NCI-H1105 (cell line): Measurements from ENCODE around the gene TADA3.
"Not testable (repeated sequence)": the region's sequence is repeated elsewhere in the genome, so short reads cannot be mapped to it uniquely, and the experiment has no call there.

Experiments
- DNase-seq: peaks from one replicate; lab custom pipeline; 2025; lab: John Stamatoyannopoulos, UW

TADA3 gene

GRCh38 chr3:9783954-9784353 lies 8.3 kb downstream of the TADA3 start:
- no peak for DNase-seq

GRCh38 chr3:9782770-9783169 lies 9.5 kb downstream of the TADA3 start:
- no peak for DNase-seq

- DNase-seq: no peak
Observed at GRCh38 chr3:9781978-9782603, 10.2 kb downstream of the TADA3 start.

- no peak for DNase-seq
Observed at GRCh38 chr3:9781551-9781950, 10.7 kb downstream of the TADA3 start.

GRCh38 chr3:9780910-9781309 lies 11.4 kb downstream of the TADA3 start:
- no peak for DNase-seq

- DNase-seq: no peak
Observed at GRCh38 chr3:9780458-9780812, 11.8 kb downstream of the TADA3 start.

- DNase-seq: no peak
Observed at GRCh38 chr3:9779721-9780457, 12.4 kb downstream of the TADA3 start.

- no peak for DNase-seq
Observed at GRCh38 chr3:9779075-9779593, 13.1 kb downstream of the TADA3 start.

GRCh38 chr3:9778143-9779074 lies 13.9 kb downstream of the TADA3 start:
- DNase-seq: no peak

- DNase-seq: no peak
Observed at GRCh38 chr3:9777694-9778021, 14.6 kb downstream of the TADA3 start.

GRCh38 chr3:9776896-9777693 lies 15.2 kb downstream of the TADA3 start:
- no peak for DNase-seq

- not testable (repeated sequence) for DNase-seq
Observed at GRCh38 chr3:9771007-9771406, 21.3 kb downstream of the TADA3 start.

- DNase-seq: no peak
Observed at GRCh38 chr3:9770276-9770812, 21.9 kb downstream of the TADA3 start.

- peak; percentile 9 for DNase-seq
Observed at GRCh38 chr3:9769426-9770275, 22.6 kb downstream of the TADA3 start, which contains the start of gene CAMK1. Gene CAMK1 (minus strand): TSS chr3:9769947. CDS start chr3:9767749, 2,198 bp downstream.

- no peak for DNase-seq
Observed at GRCh38 chr3:9769012-9769411, 23.3 kb downstream of the TADA3 start.

- no peak for DNase-seq
Observed at GRCh38 chr3:9768141-9768775, 24.0 kb downstream of the TADA3 start.

- no peak for DNase-seq
Observed at GRCh38 chr3:9767418-9767817, 24.9 kb downstream of the TADA3 start.

GRCh38 chr3:9765865-9766264 lies 26.4 kb downstream of the TADA3 start:
- DNase-seq: no peak

- no peak for DNase-seq
Observed at GRCh38 chr3:9762871-9763270, 29.4 kb downstream of the TADA3 start.

GRCh38 chr3:9761919-9762318 lies 30.4 kb downstream of the TADA3 start:
- no peak for DNase-seq
